ENCODE results near the gene ANAPC15.
"Not testable (repeated sequence)": the region's sequence is repeated elsewhere in the genome, so short reads cannot be mapped to it uniquely, and the experiment has no call there.

ANAPC15 gene

GRCh38 chr11:72112143-72112977 lies at the start of gene ANAPC15:
Gene ANAPC15, minus strand, starts transcription at chr11:72112695. Its CDS starts 1,419 bp downstream, at chr11:72111276.
- peak; percentile 99 for DNase-seq

GRCh38 chr11:72160319-72160718 lies 47.8 kb upstream of the ANAPC15 start:
- no peak for DNase-seq

- DNase-seq: no peak
Measured at GRCh38 chr11:72157131-72157530, 44.6 kb upstream of the ANAPC15 start.

- no peak for DNase-seq
Measured at GRCh38 chr11:72155751-72156150, 43.3 kb upstream of the ANAPC15 start.

GRCh38 chr11:72154816-72155215 lies 42.3 kb upstream of the ANAPC15 start:
- no peak for DNase-seq

GRCh38 chr11:72153874-72154273 lies 41.4 kb upstream of the ANAPC15 start:
- DNase-seq: not testable (repeated sequence)

GRCh38 chr11:72150882-72151281 lies 38.4 kb upstream of the ANAPC15 start:
- DNase-seq: no peak

- DNase-seq: no peak
Measured at GRCh38 chr11:72146625-72147024, 34.1 kb upstream of the ANAPC15 start.

GRCh38 chr11:72144807-72145565 lies 32.5 kb upstream of the ANAPC15 start:
- no peak for DNase-seq

- not testable (repeated sequence) for DNase-seq
Measured at GRCh38 chr11:72142543-72142942, 30.0 kb upstream of the ANAPC15 start.

GRCh38 chr11:72142086-72142485 lies 29.6 kb upstream of the ANAPC15 start:
- not testable (repeated sequence) for DNase-seq

- DNase-seq: no peak
Measured at GRCh38 chr11:72141066-72141465, 28.6 kb upstream of the ANAPC15 start.

- no peak for DNase-seq
Measured at GRCh38 chr11:72140661-72141060, 28.2 kb upstream of the ANAPC15 start.

GRCh38 chr11:72139500-72139899 lies 27.0 kb upstream of the ANAPC15 start:
- no peak for DNase-seq

GRCh38 chr11:72138821-72139390 lies 26.4 kb upstream of the ANAPC15 start:
- DNase-seq: no peak

GRCh38 chr11:72136684-72137262 lies 24.3 kb upstream of the ANAPC15 start:
- DNase-seq: no peak

GRCh38 chr11:72135891-72136683 lies 23.6 kb upstream of the ANAPC15 start:
- no peak for DNase-seq

- not testable (repeated sequence) for DNase-seq
Measured at GRCh38 chr11:72135473-72135872, 23.0 kb upstream of the ANAPC15 start, which contains the start of gene FOLR3. Gene FOLR3, plus strand, starts transcription at chr11:72135725. Its CDS starts 228 bp downstream, at chr11:72135953.

GRCh38 chr11:72132646-72133045 lies 20.2 kb upstream of the ANAPC15 start:
- DNase-seq: no peak

GRCh38 chr11:72129381-72129780 lies 16.9 kb upstream of the ANAPC15 start:
- no peak for DNase-seq

- no peak for DNase-seq
Measured at GRCh38 chr11:72127923-72128322, 15.4 kb upstream of the ANAPC15 start.

- no peak for DNase-seq
Measured at GRCh38 chr11:72125956-72126355, 13.5 kb upstream of the ANAPC15 start.

Measured in NCI-H2171 treated with DMSO at 0.1 percent for 48 hours (cell line).